Measurements from ENCODE around the gene CRK.

The CRK gene

DNA sequence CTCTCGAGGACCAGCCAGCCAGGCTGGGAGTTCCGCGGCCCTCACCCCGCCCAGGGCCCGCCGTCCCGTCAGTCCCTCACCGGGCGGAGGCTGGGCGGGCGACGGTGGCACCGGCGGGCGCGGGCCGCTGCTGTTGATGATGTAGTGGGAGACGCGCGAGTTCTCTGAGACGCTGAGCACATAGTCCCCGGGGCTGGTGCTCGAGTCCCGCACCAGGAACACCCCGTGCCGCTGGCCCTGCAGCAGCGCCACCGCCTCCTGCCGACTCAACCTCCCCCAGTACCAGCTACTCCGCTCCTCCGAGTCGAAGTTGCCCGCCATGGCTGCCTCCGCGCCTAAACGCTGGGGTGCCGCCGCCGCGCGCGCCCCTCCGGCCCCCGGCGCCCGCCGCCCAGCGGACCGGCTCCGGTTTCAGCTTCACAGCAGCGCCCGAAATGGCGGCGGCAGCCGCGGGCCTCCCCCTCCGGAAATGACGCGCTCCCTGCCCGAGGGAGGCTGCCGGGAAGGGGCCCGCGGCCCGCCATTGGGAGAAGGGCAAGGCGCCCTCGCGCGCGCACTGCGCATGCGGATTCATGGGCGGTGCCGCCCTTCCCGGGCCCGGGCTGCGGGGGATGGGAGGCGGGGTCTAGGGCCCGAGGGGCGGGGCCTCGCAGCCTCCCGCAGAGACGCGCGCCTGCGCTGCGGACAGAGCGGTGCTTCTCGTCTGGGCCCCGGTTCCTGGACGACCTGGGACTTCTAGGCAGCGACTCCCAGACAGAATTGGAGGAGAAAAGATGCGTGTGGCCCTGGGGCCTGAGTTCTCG, at the start of gene CRK:
CRK (minus strand) TSS at position 436 of the 803 bp plus-strand sequence; CDS start at position 321, 115 bp downstream.
- DNase-seq (ENCODE audit: low read depth), result peak; percentile 88

DNA sequence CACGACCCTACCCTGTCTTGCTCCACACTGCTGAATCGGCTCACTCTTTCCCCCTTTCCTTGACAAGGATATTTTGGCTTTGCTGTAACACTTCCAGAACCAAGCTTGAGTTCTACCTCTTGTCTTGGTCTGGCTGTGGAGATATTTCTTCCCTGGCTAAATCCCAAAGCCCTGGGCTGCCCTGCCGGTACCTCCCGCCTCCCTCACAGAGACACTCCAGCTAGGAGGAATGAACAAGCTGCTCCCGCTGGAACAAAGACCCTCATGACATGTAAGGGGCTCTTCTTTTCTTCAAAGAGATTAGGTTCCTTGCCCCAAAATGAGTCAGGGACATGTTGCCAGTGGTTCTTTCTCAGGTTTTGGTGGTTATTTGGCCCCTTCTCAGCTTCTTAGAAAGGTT, 49.6 kb upstream of the CRK start:
- no peak for DNase-seq (ENCODE audit: low read depth)

GRCh38 chr17:1504866-1505265, 48.8 kb upstream of the CRK start:
- no peak for DNase-seq (ENCODE audit: low read depth)

GRCh38 chr17:1503699-1504098, 47.7 kb upstream of the CRK start:
- no peak for DNase-seq (ENCODE audit: low read depth)

DNA sequence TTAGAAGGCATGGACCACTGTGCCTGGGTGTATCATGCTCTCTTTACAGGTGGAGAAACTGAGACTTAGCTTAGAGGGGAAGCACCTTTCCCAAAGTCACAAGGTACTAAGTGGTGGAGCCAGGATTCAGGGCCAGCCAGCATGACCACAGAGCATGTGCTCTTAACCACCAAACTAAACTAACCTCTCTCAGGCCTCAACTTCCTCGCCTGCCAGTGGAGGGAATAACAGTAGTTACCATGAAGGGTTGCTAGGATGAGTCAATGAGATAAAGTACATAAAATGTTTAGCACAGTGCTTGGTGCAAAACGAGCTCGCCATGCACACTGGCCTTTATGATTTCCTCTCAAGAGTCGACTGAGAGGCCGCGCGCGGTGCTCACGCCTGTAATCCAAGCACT, 42.8 kb upstream of the CRK start:
- DNase-seq (ENCODE audit: low read depth), result peak; percentile 93

GRCh38 chr17:1498233-1498632, 42.2 kb upstream of the CRK start:
- no peak for DNase-seq (ENCODE audit: low read depth)

DNA sequence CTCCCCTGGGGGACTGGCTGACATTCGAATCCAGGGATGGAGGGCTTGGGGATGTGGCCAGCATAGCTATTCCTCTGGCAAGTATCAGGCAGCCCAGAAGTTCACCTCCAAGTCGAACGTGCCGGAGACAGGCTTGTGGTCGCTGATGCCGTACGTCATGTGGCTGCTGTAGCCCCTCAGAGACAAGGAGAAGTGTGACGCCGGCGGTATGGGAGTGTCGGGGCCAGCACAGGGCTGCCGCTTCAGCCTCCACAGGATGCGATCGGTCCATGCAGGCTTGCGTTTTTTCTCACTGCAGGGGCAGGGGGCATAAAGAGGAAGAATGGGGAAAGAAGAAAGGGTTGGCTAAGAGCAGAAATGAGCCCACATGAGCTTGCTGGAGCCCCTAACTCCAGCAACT, 41.8 kb upstream of the CRK start:
- no peak for DNase-seq (ENCODE audit: low read depth)

DNA sequence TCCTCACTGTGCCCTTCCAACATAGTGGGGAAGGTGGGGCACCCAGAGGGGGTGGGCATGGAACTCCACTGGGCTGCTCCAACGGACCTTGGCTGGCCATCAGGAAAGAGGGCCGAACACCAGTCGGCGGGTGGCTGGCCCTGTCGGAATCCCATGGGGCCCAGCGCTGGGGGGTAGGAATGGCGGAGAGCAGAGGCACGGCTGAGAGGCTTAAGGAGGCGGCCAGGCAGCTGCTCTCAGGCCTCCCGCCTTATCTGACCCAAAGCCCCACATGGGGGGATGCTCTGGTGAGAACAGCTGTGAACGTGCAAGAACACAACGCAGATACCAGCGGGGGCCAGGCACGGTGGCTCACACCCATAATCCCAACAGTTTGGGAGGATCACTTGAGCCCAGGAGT, 40.8 kb upstream of the CRK start:
- no peak for DNase-seq (ENCODE audit: low read depth)

- DNase-seq (ENCODE audit: low read depth), result peak; percentile 54
These were observed 39.4 kb upstream of the CRK start for GRCh38 chr17:1495265-1495989.

GRCh38 chr17:1494736-1495253, 38.8 kb upstream of the CRK start:
- DNase-seq (ENCODE audit: low read depth), result no peak

GRCh38 chr17:1494203-1494602, 38.2 kb upstream of the CRK start:
- no peak for DNase-seq (ENCODE audit: low read depth)

- DNase-seq (ENCODE audit: low read depth), result no peak
These were observed 37.4 kb upstream of the CRK start for GRCh38 chr17:1493291-1493980.

DNA sequence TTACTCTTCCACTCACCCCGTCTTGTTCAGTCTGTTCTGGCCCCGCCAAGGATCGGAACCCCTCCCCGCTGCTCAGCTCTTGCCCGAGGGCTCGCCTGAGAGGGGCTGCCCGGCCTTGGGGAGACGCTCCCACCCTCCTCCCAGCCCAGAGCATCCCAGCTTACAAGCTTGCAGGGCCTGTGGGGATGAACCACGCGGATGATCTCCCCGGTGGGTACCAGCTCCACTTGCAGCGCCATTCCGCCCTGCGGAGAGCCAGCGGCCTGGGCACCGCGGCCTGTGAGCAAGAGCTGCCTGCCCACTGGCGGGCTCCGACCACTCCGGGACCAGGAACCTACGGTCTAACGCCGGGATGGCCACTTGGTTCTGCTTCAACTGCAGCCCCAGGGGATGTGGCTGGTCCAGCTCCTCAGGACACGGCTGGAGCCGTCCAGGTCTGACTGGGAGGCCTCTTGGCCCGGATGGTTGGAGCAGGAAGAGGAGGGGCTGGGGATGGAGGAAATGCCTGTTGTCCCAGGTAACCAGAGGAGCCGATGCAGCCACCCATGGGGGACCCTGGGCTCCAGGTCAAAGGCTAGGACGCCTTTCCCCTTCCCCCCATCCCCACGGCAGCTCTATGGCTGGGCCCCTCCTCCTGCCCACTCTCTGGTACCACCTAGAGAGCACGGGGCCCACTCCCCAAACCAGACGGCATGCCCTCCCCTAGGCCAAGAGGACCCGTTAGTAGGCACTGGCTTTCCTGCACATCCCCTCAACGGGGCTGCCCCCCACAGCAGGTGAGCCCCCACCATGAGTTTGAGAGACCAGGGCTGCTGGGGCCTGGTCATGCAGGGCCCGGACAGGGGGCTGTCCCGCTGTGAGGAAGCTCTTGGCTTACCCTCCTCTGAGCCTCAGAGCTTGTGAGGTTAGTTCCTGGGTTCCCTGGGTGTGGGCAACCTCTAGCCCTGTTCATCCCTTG, 36.5 kb upstream of the CRK start, which contains the start of gene MYO1C:
MYO1C (minus strand) TSS at position 438 of the 958 bp plus-strand sequence; CDS start at position 239, 199 bp downstream.
- DNase-seq (ENCODE audit: low read depth), result no peak

DNA sequence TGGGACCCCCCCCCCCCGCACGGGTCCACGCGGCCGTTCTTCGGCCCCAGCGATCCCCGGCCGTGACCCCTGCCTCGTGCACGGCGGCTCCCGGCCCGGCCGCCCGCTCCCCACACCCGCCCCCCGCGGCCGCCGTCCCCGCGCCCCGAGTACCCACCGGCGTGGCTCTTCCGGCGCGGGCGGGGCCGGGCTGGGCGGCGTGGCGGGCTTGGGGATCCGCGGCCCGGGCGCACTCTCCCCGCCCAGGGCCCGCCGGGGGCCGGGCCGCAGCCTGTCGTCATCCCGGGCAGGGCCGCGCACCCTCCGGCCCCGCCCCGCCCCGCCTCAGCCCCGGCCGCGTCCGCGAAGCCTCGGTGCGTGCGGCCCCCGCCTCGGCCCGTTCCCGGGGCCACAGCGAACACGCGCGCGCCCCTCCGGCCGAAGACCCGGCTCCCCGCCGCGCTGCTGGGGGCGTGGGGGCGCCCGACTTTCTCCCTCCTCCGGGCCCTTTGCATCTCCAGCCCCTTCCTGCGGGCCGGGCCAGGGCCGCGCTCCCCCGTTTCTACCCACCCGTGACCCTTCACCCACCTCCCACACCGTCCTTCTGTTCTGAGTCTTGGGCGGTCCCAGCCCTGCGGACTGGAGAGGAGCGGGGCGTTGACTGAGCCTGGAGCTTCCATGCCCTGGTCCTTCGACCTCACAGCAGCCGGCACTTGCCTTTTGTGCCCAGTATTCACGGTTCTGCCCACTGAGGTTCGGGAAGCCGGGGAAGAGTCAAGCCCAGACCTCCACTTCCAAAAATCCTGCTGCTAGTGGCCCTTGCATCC, 35.6 kb upstream of the CRK start:
- no peak for DNase-seq (ENCODE audit: low read depth)

DNA sequence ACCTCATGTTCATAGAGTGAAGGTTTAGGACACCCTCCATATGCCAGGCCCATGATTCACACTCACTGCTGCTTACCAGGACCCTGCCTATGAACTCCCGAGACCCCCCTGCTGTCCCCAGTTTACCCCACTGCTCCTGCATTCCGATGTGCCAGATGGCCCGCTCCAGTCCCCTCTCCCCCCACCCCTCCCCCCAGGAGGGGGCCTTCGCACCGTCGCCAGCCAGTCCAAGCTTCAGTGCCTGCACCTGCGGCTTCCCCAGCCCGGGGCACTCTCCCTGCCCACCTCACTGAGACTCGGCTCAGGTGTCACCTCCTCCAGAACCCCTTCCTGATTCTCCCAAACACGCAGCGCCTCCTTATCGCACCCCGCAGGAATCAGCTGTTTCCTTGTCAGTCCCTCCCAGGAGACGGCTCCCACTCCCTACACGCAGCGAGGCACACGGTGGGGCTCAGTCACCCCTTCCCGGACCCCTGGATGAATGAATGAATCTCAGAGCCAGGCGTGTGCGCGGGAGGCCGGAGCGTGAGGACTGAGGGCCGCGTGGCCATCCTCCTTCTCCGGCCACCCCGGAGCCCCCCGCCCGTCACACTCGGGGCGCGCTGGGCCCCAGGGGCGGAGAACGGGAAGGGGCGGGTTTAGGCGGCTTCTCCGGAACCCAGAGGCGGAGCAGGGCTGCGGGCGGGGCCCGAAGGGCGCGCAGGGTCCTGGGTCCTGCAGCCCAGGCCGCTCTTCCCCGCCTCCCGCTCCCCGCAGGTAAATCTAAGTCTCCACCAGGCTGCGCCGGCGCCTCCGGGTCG, 34.8 kb upstream of the CRK start:
- no peak for DNase-seq (ENCODE audit: low read depth)

DNA sequence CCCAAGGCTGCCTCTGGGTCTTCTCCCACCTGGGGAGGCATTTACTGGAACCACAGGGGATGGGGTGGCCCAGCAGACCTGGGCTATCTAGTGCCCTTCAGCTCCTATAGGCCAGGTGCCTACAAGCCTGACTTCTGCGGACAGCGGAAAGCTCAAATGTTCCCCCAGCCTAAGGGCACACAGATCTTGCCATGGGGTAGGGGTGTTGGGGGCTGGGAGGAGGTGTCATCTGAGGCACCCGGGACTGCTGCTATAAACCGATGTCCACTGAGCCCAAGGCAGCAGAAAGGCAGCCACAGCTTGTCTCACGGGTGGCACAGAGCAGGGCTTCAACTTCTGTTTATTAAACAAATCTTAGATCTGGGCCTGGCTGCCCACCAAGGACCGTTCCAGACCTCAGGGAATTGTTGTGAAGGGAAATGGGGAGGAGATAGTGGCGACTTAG, 32.8 kb upstream of the CRK start:
- no peak for DNase-seq (ENCODE audit: low read depth)

DNA sequence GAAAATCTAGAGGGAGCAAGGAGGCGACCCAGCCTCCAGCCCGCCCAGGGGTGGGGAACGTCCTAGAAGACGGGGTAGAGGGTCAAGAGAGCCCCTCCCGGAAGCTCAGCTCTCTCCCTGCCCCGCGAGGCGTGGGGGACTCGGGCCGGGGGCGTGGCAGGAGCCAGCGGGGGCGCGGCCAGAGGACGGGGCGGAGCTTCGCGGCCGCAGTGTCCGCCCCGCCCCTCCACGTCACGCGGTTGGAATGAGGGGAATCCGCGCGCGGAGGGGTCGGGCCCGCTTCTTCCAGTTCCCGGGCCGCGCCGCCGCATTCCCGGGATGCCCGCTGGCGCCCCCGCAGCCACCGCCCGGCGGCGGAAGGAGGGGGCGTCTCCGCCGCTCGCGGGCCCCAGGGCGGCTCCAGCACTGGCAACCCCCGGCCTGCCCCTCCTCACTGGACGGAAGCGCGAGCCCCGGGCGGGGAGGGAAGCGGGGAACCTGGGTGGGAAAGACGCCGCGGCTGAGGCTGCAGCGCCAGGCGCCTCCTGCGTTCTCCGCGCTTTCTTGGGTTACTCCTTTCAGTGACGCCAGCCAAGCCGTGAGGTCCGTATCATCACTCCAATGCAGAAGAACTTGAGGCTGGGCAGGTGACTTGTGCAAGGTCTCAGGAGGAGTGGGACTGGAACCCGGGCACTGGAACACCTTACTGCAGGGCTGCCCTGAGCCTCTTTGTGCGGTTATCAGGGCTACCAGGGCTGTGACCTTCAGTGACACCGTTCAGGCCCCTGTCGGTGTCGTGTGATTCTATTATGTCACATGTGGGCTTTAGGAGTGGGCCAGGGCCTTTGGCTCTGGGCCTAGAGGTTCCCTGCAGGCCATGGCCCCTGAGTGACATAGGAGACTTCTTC, 32.1 kb upstream of the CRK start:
- peak; percentile 83 for DNase-seq (ENCODE audit: low read depth)

Measured in amniotic epithelial cell (primary cell).